Common myeloid progenitor, CD34-positive (primary cell): Measurements from ENCODE around the gene TTC23L.
A peak's percentile ranks its signal among the peaks of the same experiment; 100 is the strongest.

Experiments used
- CTCF ChIA-PET: fragments of 350-600 bp; sonication (Branson Sonifier 250); formaldehyde crosslinking; loops from one replicate; lab custom pipeline; 2021; ENCODE audit warnings: antibody characterized with exemption; lab: Charles Lee
- POLR2A ChIA-PET: fragments of 350-600 bp; sonication (Branson Sonifier 250); formaldehyde crosslinking; loops from one replicate; lab custom pipeline; 2021; ENCODE audit warnings: antibody characterized with exemption; lab: Charles Lee
- DNase-seq, 3 donors: peaks; one replicate each; pipeline versions ENCODE4 v3.0.0 to v3.0.0-alpha.2; 2013
- H3K27ac ChIP-seq, 2 experiments: 1 replicate in 1 of 2; 2 replicates in 1 of 2; pipeline ENCODE4 v1.7.0; 2013; ENCODE audit warnings: inconsistent platforms in 2 of 2, low read length in 2 of 2, mild to moderate bottlenecking in 2 of 2, low read depth in 1 of 2, moderate library complexity in 1 of 2; ENCODE audit not compliant: severe bottlenecking in 2 of 2, insufficient read depth in 1 of 2, poor library complexity in 1 of 2
- H3K27me3 ChIP-seq, 5 experiments: replicated peaks in 2 of 5; 1 replicate in 3 of 5; 2 replicates in 2 of 5; pipeline versions ENCODE4 v1.6.1 to v1.7.0; 2013; ENCODE audit warnings: low read length in 4 of 5, mild to moderate bottlenecking in 2 of 5, moderate library complexity in 2 of 5, inconsistent platforms in 1 of 5; ENCODE audit not compliant: insufficient read depth in 5 of 5, control insufficient read depth in 4 of 5
- H3K36me3 ChIP-seq, 4 experiments: 1 replicate in 2 of 4; 2 replicates in 2 of 4; pipeline versions ENCODE4 v1.6.1 to v1.7.0; 2013; ENCODE audit warnings: low read length in 3 of 4, control low read depth in 1 of 4, mild to moderate bottlenecking in 1 of 4; ENCODE audit not compliant: control insufficient read depth in 4 of 4, insufficient read depth in 4 of 4
- H3K4me1 ChIP-seq, 4 experiments: 1 replicate in 3 of 4; 2 replicates in 1 of 4; pipeline versions ENCODE4 v1.6.1 to v1.7.1; 2013; ENCODE audit warnings: low read length in 3 of 4, mild to moderate bottlenecking in 3 of 4, control low read depth in 1 of 4, inconsistent platforms in 1 of 4, moderate library complexity in 1 of 4; ENCODE audit not compliant: control insufficient read depth in 4 of 4, insufficient read depth in 4 of 4; ENCODE audit errors: control extremely low read depth in 1 of 4
- H3K4me3 ChIP-seq, 7 experiments: 1 replicate in 4 of 7; 2 replicates in 3 of 7; pipeline versions ENCODE4 v1.5.1 to v1.7.0; 2013; ENCODE audit warnings: mild to moderate bottlenecking in 7 of 7, low read length in 6 of 7, moderate library complexity in 6 of 7, inconsistent platforms in 2 of 7, low read depth in 2 of 7, control low read depth in 1 of 7; ENCODE audit not compliant: insufficient read depth in 4 of 7, control insufficient read depth in 1 of 7; ENCODE audit errors: extremely low read depth in 1 of 7
- H3K9me3 ChIP-seq, 5 experiments: 1 replicate in 4 of 5; 2 replicates in 1 of 5; pipeline versions ENCODE4 v1.6.1 to v1.7.1; 2013; ENCODE audit warnings: low read length in 4 of 5, mild to moderate bottlenecking in 2 of 5, inconsistent platforms in 1 of 5, low read depth in 1 of 5, moderate library complexity in 1 of 5; ENCODE audit not compliant: control insufficient read depth in 4 of 5, insufficient read depth in 2 of 5; ENCODE audit errors: control extremely low read depth in 1 of 5
- WGBS: methylation state at CpG from one replicate; pipeline ENCODE4 v1.1.5; 2013; ENCODE audit not compliant: insufficient coverage; 5-methylcytosine and 5-hydroxymethylcytosine counted together

Gene TTC23L

GRCh38 chr5:34857161-34857560 is 18.2 kb downstream of the TTC23L start:
- WGBS: 100% methylated on average over 2 of the region's 3 CpGs
- no peak for DNase-seq

GRCh38 chr5:34857894-34858293 is 18.9 kb downstream of the TTC23L start:
- Histone ChIP-seq H3K36me3 (no peaks in the 10 kb centered on the region), H3K4me1 (peaks cover 0 to 8% (median 2%) of the 10 kb centered on the region in 4 experiments), H3K27me3 (no peaks in the 10 kb centered on the region), H3K27ac (no peak overlapping the region), H3K9me3 (no peaks in the 10 kb centered on the region), H3K4me3 (no peak overlapping the region)
- ChIA-PET CTCF (interaction anchor here (1.7 kb wide), 1 partner anchor 40 kb away, joined by 6 read pairs; no protein-coding TSS in a partner anchor), POLR2A (no interaction called here)
- DNase-seq: no peak
- WGBS: no CpG with 5 or more reads among the region's 1 CpG

More at GRCh38 chr5:34857161-34857560, 18.2 kb downstream of the TTC23L start:
- H3K4me3 ChIP-seq: no peak overlapping the region
- POLR2A ChIA-PET: no interaction called here
- no peaks in the 10 kb centered on the region for H3K36me3 ChIP-seq
- CTCF ChIA-PET: interaction anchor here (1.7 kb wide), 1 partner anchor 41 kb away, joined by 6 read pairs; no protein-coding TSS in a partner anchor
- no peaks in the 10 kb centered on the region for H3K9me3 ChIP-seq
- H3K4me1 ChIP-seq: peaks cover 0 to 2% (median 0%) of the 10 kb centered on the region in 4 experiments
- no peak overlapping the region for H3K27ac ChIP-seq
- no peaks in the 10 kb centered on the region for H3K27me3 ChIP-seq

GRCh38 chr5:34858790-34859189 is 19.8 kb downstream of the TTC23L start:
- no peak overlapping the region for H3K27ac ChIP-seq
- no peaks in the 10 kb centered on the region for H3K36me3 ChIP-seq
- no peaks in the 10 kb centered on the region for H3K27me3 ChIP-seq
- WGBS: 65% methylated on average over 2 of the region's 2 CpGs
- POLR2A ChIA-PET: no interaction called here
- H3K4me1 ChIP-seq: peaks cover 0 to 17% (median 7%) of the 10 kb centered on the region in 4 experiments
- no peaks in the 10 kb centered on the region for H3K9me3 ChIP-seq
- CTCF ChIA-PET: interaction anchor here (1.7 kb wide), 1 partner anchor 39 kb away, joined by 6 read pairs; no protein-coding TSS in a partner anchor
- no peak overlapping the region for H3K4me3 ChIP-seq
- DNase-seq: no peak

- Histone ChIP-seq H3K4me1 (peaks cover 0 to 22% (median 12%) of the 10 kb centered on the region in 4 experiments), H3K4me3 (no peak overlapping the region), H3K27ac (no peak overlapping the region), H3K36me3 (no peaks in the 10 kb centered on the region), H3K9me3 (no peaks in the 10 kb centered on the region), H3K27me3 (no peaks in the 10 kb centered on the region)
- 100% methylated on average over 2 of the region's 5 CpGs for WGBS
- POLR2A ChIA-PET: no interaction called here
- CTCF ChIA-PET: interaction anchor here (0.7 kb wide), 1 partner anchor 182 kb away, joined by 3 read pairs; no protein-coding TSS in a partner anchor
- DNase-seq: no peak
Observed at GRCh38 chr5:34859253-34859652, 20.3 kb downstream of the TTC23L start.

GRCh38 chr5:34863946-34864345 is 25.0 kb downstream of the TTC23L start:
- Histone ChIP-seq H3K4me1 (peaks cover 0 to 52% (median 26%) of the 10 kb centered on the region in 4 experiments), H3K36me3 (no peaks in the 10 kb centered on the region), H3K27me3 (no peaks in the 10 kb centered on the region), H3K27ac (peak overlapping the region in 1 of 2 experiments; percentile 37), H3K9me3 (no peaks in the 10 kb centered on the region), H3K4me3 (peak overlapping the region in 3 of 7 experiments; percentile 16 to 37 (median 31))
- WGBS: no CpG with 5 or more reads among the region's 3 CpGs
- peak; percentile 10 to 11 (median 11) for DNase-seq
- ChIA-PET CTCF (no interaction called here), POLR2A (no interaction called here)

- no peak overlapping the region for H3K4me3 ChIP-seq
- POLR2A ChIA-PET: no interaction called here
- CTCF ChIA-PET: no interaction called here
- 100% methylated on average over 2 of the region's 2 CpGs for WGBS
- no peaks in the 10 kb centered on the region for H3K9me3 ChIP-seq
- H3K36me3 ChIP-seq: no peaks in the 10 kb centered on the region
- H3K27ac ChIP-seq: no peak overlapping the region
- no peaks in the 10 kb centered on the region for H3K27me3 ChIP-seq
- DNase-seq: no peak
- H3K4me1 ChIP-seq: peaks cover 0 to 52% (median 26%) of the 10 kb centered on the region in 4 experiments
Observed at GRCh38 chr5:34865091-34865490, 26.1 kb downstream of the TTC23L start.

- CTCF ChIA-PET: interaction anchor here (1.3 kb wide), 1 partner anchor 31 kb away, joined by 5 read pairs; no protein-coding TSS in a partner anchor
- Histone ChIP-seq H3K27ac (peak overlapping the region in 1 of 2 experiments; percentile 59), H3K9me3 (no peaks in the 10 kb centered on the region), H3K36me3 (no peaks in the 10 kb centered on the region), H3K4me3 (no peak overlapping the region), H3K27me3 (no peaks in the 10 kb centered on the region), H3K4me1 (peaks cover 0 to 52% (median 26%) of the 10 kb centered on the region in 4 experiments)
- WGBS: 54% methylated on average over 2 of the region's 3 CpGs
- peak in 2 of 3 donors; percentile 7 to 17 for DNase-seq
- POLR2A ChIA-PET: no interaction called here
Observed at GRCh38 chr5:34866989-34867471, 28.1 kb downstream of the TTC23L start.
